ENCODE results near the gene RAB3D.

DNA sequence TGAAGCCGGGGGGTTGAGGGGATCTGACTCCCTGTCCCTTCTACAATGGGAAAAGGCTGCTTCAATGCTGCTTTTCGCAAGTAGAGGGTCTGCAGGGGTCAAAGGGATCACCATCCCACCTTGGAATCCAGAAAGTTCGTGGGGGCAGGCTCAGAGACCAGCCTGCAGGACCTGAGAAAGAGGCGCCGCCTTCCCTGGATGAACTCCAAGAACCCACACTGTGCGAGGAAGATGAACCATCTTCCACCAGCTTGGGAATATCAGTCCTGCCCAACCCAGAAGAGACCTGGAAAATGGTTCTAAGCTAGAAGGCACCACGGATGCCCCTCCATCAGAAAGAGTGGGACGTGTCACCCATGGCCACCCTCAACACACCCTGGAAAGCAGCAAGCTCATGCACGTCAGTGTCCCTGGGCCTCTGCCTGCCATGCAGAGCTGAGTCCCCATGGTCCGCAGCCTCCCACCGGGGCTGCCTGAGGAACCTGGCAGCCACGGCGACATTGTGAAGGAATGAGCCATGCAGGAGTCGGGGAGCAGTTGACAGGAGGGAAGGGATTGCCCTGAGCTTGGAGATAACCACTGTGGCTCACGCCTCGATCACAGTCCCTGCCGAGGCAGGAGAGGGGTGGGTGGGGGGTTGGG lies 14.6 kb downstream of the RAB3D start:
- TF ChIP-seq, protein P1, sequence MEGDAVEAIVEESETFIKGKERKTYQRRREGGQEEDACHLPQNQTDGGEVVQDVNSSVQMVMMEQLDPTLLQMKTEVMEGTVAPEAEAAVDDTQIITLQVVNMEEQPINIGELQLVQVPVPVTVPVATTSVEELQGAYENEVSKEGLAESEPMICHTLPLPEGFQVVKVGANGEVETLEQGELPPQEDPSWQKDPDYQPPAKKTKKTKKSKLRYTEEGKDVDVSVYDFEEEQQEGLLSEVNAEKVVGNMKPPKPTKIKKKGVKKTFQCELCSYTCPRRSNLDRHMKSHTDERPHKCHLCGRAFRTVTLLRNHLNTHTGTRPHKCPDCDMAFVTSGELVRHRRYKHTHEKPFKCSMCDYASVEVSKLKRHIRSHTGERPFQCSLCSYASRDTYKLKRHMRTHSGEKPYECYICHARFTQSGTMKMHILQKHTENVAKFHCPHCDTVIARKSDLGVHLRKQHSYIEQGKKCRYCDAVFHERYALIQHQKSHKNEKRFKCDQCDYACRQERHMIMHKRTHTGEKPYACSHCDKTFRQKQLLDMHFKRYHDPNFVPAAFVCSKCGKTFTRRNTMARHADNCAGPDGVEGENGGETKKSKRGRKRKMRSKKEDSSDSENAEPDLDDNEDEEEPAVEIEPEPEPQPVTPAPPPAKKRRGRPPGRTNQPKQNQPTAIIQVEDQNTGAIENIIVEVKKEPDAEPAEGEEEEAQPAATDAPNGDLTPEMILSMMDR (conservative IDR thresholded peaks at IDR 0.05; ENCODE audit: low read depth in 2 of 2), result no peak
- TF ChIP-seq POLR2AphosphoS5 (IDR thresholded peaks at IDR 0.05; ENCODE audit: low read depth) (no peak), EZH2phosphoT487 (IDR thresholded peaks at IDR 0.05; ENCODE audit: unreplicated experiment) (no peak), EZH2 (IDR thresholded peaks at IDR 0.05; ENCODE audit: low read depth, unreplicated experiment) (no peak), JUNB (IDR thresholded peaks at IDR 0.05; ENCODE audit: unreplicated experiment) (no peak), CREB1 (CRISPR knock-in tag; IDR thresholded peaks at IDR 0.05; ENCODE audit: low read depth) (no peak)
- TF ChIP-seq, protein P2, sequence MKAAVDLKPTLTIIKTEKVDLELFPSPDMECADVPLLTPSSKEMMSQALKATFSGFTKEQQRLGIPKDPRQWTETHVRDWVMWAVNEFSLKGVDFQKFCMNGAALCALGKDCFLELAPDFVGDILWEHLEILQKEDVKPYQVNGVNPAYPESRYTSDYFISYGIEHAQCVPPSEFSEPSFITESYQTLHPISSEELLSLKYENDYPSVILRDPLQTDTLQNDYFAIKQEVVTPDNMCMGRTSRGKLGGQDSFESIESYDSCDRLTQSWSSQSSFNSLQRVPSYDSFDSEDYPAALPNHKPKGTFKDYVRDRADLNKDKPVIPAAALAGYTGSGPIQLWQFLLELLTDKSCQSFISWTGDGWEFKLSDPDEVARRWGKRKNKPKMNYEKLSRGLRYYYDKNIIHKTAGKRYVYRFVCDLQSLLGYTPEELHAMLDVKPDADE (IDR thresholded peaks at IDR 0.05), result no peak
- TF ChIP-seq, protein P3, sequence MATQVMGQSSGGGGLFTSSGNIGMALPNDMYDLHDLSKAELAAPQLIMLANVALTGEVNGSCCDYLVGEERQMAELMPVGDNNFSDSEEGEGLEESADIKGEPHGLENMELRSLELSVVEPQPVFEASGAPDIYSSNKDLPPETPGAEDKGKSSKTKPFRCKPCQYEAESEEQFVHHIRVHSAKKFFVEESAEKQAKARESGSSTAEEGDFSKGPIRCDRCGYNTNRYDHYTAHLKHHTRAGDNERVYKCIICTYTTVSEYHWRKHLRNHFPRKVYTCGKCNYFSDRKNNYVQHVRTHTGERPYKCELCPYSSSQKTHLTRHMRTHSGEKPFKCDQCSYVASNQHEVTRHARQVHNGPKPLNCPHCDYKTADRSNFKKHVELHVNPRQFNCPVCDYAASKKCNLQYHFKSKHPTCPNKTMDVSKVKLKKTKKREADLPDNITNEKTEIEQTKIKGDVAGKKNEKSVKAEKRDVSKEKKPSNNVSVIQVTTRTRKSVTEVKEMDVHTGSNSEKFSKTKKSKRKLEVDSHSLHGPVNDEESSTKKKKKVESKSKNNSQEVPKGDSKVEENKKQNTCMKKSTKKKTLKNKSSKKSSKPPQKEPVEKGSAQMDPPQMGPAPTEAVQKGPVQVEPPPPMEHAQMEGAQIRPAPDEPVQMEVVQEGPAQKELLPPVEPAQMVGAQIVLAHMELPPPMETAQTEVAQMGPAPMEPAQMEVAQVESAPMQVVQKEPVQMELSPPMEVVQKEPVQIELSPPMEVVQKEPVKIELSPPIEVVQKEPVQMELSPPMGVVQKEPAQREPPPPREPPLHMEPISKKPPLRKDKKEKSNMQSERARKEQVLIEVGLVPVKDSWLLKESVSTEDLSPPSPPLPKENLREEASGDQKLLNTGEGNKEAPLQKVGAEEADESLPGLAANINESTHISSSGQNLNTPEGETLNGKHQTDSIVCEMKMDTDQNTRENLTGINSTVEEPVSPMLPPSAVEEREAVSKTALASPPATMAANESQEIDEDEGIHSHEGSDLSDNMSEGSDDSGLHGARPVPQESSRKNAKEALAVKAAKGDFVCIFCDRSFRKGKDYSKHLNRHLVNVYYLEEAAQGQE (IDR thresholded peaks at IDR 0.05; ENCODE audit: unreplicated experiment), result no peak
